HepG2 (cell line): ENCODE measurements around the gene ARIH2. TPM values are rescaled to one million over a fixed set of nuclear protein-coding genes. Genes with fewer than 3 reads are reported as not detected.

Source experiments
- CCDC6 ChIP-seq: sonication (generic); formaldehyde crosslinking; IDR thresholded peaks from 2 replicates; pipeline ENCODE4 v1.8.1; 2022; ENCODE audit warnings: mild to moderate bottlenecking, missing genetic modification reagents, moderate library complexity
- DPF2 ChIP-seq: sonication (generic); formaldehyde crosslinking; IDR thresholded peaks from 2 replicates; pipeline ENCODE4 v1.4.0; 2020; ENCODE audit warnings: mild to moderate bottlenecking, low read depth, missing genetic modification reagents, borderline replicate concordance
- FOSL2 ChIP-seq: sonication (generic); formaldehyde crosslinking; IDR thresholded peaks from 2 replicates; pipeline ENCODE4 v1.4.0; 2020; ENCODE audit warnings: missing genetic modification reagents
- GATAD1 ChIP-seq: IDR thresholded peaks from 2 replicates; pipeline ENCODE4 v1.6.1; 2016; ENCODE audit warnings: missing genetic modification reagents, missing compliant biosample characterization
- GLI4 ChIP-seq: sonication (generic); formaldehyde crosslinking; IDR thresholded peaks from 2 replicates; pipeline ENCODE4 v1.5.1; 2020; ENCODE audit warnings: missing genetic modification reagents, mild to moderate bottlenecking, moderate library complexity, borderline replicate concordance
- HMG20A ChIP-seq: IDR thresholded peaks from 2 replicates; pipeline ENCODE4 v1.6.1; 2016; ENCODE audit warnings: borderline replicate concordance
- ISL2 ChIP-seq: sonication (generic); formaldehyde crosslinking; IDR thresholded peaks from 2 replicates; pipeline ENCODE4 v1.5.0; 2020; ENCODE audit warnings: missing genetic modification reagents
- KLF13 ChIP-seq: sonication (generic); formaldehyde crosslinking; IDR thresholded peaks from 2 replicates; pipeline ENCODE4 v1.4.0; 2020; ENCODE audit warnings: mild to moderate bottlenecking, missing genetic modification reagents
- PLRG1 ChIP-seq: fragments of 450-650 bp; conservative IDR thresholded peaks from 2 replicates; pipeline ENCODE4 v1.6.1; 2016
- REXO4 ChIP-seq: sonication (generic); formaldehyde crosslinking; IDR thresholded peaks from 2 replicates; pipeline ENCODE4 v1.8.0; 2022; ENCODE audit warnings: missing genetic modification reagents, mild to moderate bottlenecking, borderline replicate concordance
- RNF219 ChIP-seq: sonication (generic); formaldehyde crosslinking; IDR thresholded peaks from 2 replicates; pipeline ENCODE4 v1.5.0; 2020; ENCODE audit warnings: mild to moderate bottlenecking, missing genetic modification reagents
- TFDP1 ChIP-seq: IDR thresholded peaks from 2 replicates; pipeline ENCODE4 v1.6.1; 2016; ENCODE audit warnings: missing compliant biosample characterization, missing genetic modification reagents, borderline replicate concordance
- THRA ChIP-seq: sonication (generic); formaldehyde crosslinking; IDR thresholded peaks from 2 replicates; pipeline ENCODE4 v1.4.0; 2020; ENCODE audit warnings: missing genetic modification reagents, borderline replicate concordance
- ZNF570 ChIP-seq: sonication (generic); formaldehyde crosslinking; IDR thresholded peaks from 2 replicates; pipeline ENCODE4 v1.4.0; 2020; ENCODE audit warnings: mild to moderate bottlenecking, missing genetic modification reagents, borderline replicate concordance
- ZNF614 ChIP-seq: IDR thresholded peaks from 2 replicates; pipeline ENCODE4 v1.6.1; 2018; ENCODE audit warnings: missing biosample characterization, missing genetic modification reagents, inconsistent platforms, borderline replicate concordance
- ZNF703 ChIP-seq: sonication (generic); formaldehyde crosslinking; IDR thresholded peaks from 2 replicates; pipeline ENCODE4 v1.5.1; 2020; ENCODE audit warnings: missing genetic modification reagents, mild to moderate bottlenecking, moderate library complexity, borderline replicate concordance
- ZNF737 ChIP-seq: sonication (generic); formaldehyde crosslinking; IDR thresholded peaks from 2 replicates; pipeline ENCODE4 v1.5.0; 2020; ENCODE audit warnings: missing genetic modification reagents, mild to moderate bottlenecking, borderline replicate concordance
- polyA plus RNA-seq, 8 experiments: library from polyadenylated mRNA; depleted of rRNA in 3 of 8; stranded (reverse) in 7 of 8; unstranded in 1 of 8; fragments of >200 nt; fragmentation: Illumina TruSeq in 4 of 8; extraction: Trizol in 4 of 8; gene quantifications; 2 replicates each; pipeline versions ENCODE4 v1.2.1 to v1.2.3, GENCODE V29; 2011 to 2016; ENCODE audit warnings: low read depth in 4 of 8, missing spikeins in 1 of 8, mixed read lengths in 1 of 8; ENCODE audit not compliant: insufficient read depth in 1 of 8
- total RNA-seq, 5 experiments: library from RNA; depleted of rRNA; stranded (reverse); fragments of >200 nt; fragmentation: Illumina TruSeq; extraction: Trizol; gene quantifications; 2 replicates each; pipeline ENCODE4 v1.2.3, GENCODE V29; 2016; ENCODE audit warnings: low read depth in 1 of 5
- TF ChIP-seq, protein P1 (sequence below): sonication (generic); formaldehyde crosslinking; IDR thresholded peaks from 2 replicates; pipeline ENCODE4 v1.5.0; 2020; ENCODE audit warnings: mild to moderate bottlenecking, missing genetic modification reagents, borderline replicate concordance

The ARIH2 gene
- total and polyA plus RNA-seq, 2 of the 13 experiments (the other 11 are each of a cell fraction or from before 2014, with no cell fraction given): 64.8 to 83.3 TPM

DNA sequence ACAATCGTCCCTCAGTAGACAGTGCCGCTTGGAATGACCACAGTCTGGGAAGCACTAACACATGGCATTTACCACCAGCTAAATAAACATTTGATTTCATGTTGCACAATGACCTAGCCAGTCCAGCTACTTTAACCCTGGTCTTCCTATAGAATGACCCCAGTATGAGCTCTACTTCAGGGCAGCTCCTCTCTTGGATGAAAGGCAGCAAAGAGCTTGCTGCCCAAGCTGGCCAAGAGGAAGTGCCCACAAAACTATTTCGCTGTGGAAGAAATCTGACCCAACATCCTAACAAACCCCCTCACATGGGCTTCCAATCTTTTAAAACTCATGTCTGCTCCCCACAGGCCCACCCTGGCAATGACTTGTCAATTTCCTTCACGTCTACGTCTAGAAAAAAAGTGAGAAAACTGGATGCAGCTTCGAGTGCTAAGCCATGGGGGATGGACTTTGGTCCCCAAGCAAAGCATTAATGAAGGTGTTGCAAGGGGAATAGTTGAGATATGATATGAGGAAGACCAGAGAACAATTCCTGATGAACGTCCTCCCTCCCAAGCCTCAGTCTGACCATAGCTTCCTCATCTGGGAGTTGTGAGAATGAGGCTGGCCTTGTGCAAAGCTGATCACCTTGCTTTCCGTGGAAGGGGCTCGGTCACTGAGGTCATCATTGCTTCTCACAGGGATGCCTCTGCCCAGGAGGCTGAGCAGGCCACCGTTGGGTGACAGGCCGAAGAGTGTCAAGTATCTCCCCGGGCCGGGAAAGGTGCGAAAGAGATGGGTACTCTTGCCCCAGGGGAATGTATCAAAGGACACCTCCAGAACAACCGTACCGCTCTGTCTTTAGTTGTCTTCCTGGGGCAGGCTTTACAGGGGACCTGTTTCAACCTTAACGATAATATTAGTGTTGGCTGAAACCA is 20.9 kb upstream of the ARIH2 start (continued):
- no peak for TF ChIP-seq RNF219 (CRISPR knock-in tag)
- TF ChIP-seq THRA: peak; percentile 34; the same call in 1 of the 2 replicates
- TF ChIP-seq PLRG1: no peak
- TF ChIP-seq, protein P1, sequence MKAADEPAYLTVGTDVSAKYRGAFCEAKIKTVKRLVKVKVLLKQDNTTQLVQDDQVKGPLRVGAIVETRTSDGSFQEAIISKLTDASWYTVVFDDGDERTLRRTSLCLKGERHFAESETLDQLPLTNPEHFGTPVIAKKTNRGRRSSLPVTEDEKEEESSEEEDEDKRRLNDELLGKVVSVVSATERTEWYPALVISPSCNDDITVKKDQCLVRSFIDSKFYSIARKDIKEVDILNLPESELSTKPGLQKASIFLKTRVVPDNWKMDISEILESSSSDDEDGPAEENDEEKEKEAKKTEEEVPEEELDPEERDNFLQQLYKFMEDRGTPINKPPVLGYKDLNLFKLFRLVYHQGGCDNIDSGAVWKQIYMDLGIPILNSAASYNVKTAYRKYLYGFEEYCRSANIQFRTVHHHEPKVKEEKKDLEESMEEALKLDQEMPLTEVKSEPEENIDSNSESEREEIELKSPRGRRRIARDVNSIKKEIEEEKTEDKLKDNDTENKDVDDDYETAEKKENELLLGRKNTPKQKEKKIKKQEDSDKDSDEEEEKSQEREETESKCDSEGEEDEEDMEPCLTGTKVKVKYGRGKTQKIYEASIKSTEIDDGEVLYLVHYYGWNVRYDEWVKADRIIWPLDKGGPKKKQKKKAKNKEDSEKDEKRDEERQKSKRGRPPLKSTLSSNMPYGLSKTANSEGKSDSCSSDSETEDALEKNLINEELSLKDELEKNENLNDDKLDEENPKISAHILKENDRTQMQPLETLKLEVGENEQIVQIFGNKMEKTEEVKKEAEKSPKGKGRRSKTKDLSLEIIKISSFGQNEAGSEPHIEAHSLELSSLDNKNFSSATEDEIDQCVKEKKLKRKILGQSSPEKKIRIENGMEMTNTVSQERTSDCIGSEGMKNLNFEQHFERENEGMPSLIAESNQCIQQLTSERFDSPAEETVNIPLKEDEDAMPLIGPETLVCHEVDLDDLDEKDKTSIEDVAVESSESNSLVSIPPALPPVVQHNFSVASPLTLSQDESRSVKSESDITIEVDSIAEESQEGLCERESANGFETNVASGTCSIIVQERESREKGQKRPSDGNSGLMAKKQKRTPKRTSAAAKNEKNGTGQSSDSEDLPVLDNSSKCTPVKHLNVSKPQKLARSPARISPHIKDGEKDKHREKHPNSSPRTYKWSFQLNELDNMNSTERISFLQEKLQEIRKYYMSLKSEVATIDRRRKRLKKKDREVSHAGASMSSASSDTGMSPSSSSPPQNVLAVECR (CRISPR knock-in tag): peak; percentile 25; the same call in 1 of the 2 replicates
- 0 out of 2 replicates have a peak, but pooled peaks have one; percentile 34 for TF ChIP-seq GATAD1 (CRISPR knock-in tag)
- TF ChIP-seq KLF13: no peak
- TF ChIP-seq ISL2 (CRISPR knock-in tag): no peak; the same call in 1 of the 2 replicates
- peak; percentile 37; the same call in 1 of the 2 replicates for TF ChIP-seq TFDP1 (CRISPR knock-in tag)
- no peak for TF ChIP-seq ZNF570 (CRISPR knock-in tag)
- TF ChIP-seq ZNF703 (CRISPR knock-in tag): no peak
- 0 out of 2 replicates have a peak, but pooled peaks have one; percentile 32 for TF ChIP-seq ZNF614
- TF ChIP-seq FOSL2 (CRISPR knock-in tag): peak; percentile 45
- TF ChIP-seq REXO4 (CRISPR knock-in tag): no peak
- TF ChIP-seq DPF2 (CRISPR knock-in tag): peak; percentile 60
- no peak for TF ChIP-seq ZNF737 (CRISPR knock-in tag)
- no peak for TF ChIP-seq CCDC6 (CRISPR knock-in tag)
- peak; percentile 58 for TF ChIP-seq HMG20A (CRISPR knock-in tag)
- no peak for TF ChIP-seq GLI4 (CRISPR knock-in tag)
